H9 (cell line): ENCODE data around the gene RORB. TPM values are rescaled to one million over a fixed set of nuclear protein-coding genes. Genes with fewer than 3 reads are reported as not detected.

ENCODE experiments used
- DNase-seq: peaks from one replicate; pipeline ENCODE4 v3.0.0-alpha.2; 2017
- H2AFZ ChIP-seq: one replicate; pipeline ENCODE4 v1.6.1; 2013; ENCODE audit warnings: mild to moderate bottlenecking, low read length, control low read depth, moderate library complexity
- H2AK5ac ChIP-seq: 2 replicates; pipeline ENCODE4 v1.6.1; 2013; ENCODE audit warnings: low read length, control low read depth, mixed read lengths; ENCODE audit not compliant: insufficient read length
- H2BK120ac ChIP-seq: one replicate; pipeline ENCODE4 v1.6.1; 2013; ENCODE audit warnings: low read depth, mild to moderate bottlenecking, low read length, control low read depth, inconsistent platforms; ENCODE audit not compliant: poor library complexity, severe bottlenecking
- H2BK12ac ChIP-seq: 2 replicates; pipeline ENCODE4 v1.6.1; 2013; ENCODE audit warnings: low read length, control low read depth, mixed read lengths, low read depth; ENCODE audit not compliant: insufficient read length
- H2BK15ac ChIP-seq: 2 replicates; pipeline ENCODE4 v1.6.1; 2013; ENCODE audit warnings: low read depth, low read length, control low read depth
- H2BK20ac ChIP-seq: one replicate; pipeline ENCODE4 v1.6.1; 2013; ENCODE audit warnings: low read depth, mild to moderate bottlenecking, low read length, control low read depth, inconsistent platforms; ENCODE audit not compliant: poor library complexity, severe bottlenecking
- H2BK5ac ChIP-seq: 2 replicates; pipeline ENCODE4 v1.6.1; 2013; ENCODE audit warnings: low read length, control low read depth, mixed read lengths; ENCODE audit not compliant: insufficient read length
- H3K14ac ChIP-seq: 2 replicates; pipeline ENCODE4 v1.6.1; 2013; ENCODE audit warnings: low read length, control low read depth; ENCODE audit not compliant: insufficient read depth
- H3K18ac ChIP-seq: 2 replicates; pipeline ENCODE4 v1.6.1; 2013; ENCODE audit warnings: low read depth, mild to moderate bottlenecking, mixed read lengths, low read length, control low read depth; ENCODE audit not compliant: insufficient read length
- H3K23ac ChIP-seq: 2 replicates; pipeline ENCODE4 v1.6.1; 2013; ENCODE audit warnings: low read length, control low read depth, mixed read lengths, low read depth; ENCODE audit not compliant: insufficient read length
- H3K23me2 ChIP-seq: 2 replicates; pipeline ENCODE4 v1.6.1; 2013; ENCODE audit warnings: low read depth, mild to moderate bottlenecking, mixed read lengths, low read length, control low read depth; ENCODE audit not compliant: insufficient read length, poor library complexity, severe bottlenecking
- H3K27ac ChIP-seq: 2 replicates; pipeline ENCODE4 v1.5.1; 2013; ENCODE audit warnings: low read length, control low read depth, mixed read lengths, low read depth; ENCODE audit not compliant: insufficient read length
- H3K27me3 ChIP-seq: 2 replicates; pipeline ENCODE4 v1.6.1; 2013; ENCODE audit warnings: low read length, control low read depth, inconsistent platforms; ENCODE audit not compliant: insufficient read depth
- H3K4ac ChIP-seq: 2 replicates; pipeline ENCODE4 v1.6.1; 2013; ENCODE audit warnings: low read depth, mild to moderate bottlenecking, control low read depth, inconsistent platforms, low read length, moderate library complexity
- H3K4me1 ChIP-seq: 2 replicates; pipeline ENCODE4 v1.6.1; 2013; ENCODE audit warnings: low read length, control low read depth, inconsistent platforms; ENCODE audit not compliant: insufficient read depth
- H3K4me2 ChIP-seq: 2 replicates; pipeline ENCODE4 v1.6.1; 2013; ENCODE audit warnings: low read length, control low read depth, mixed read lengths; ENCODE audit not compliant: insufficient read length, insufficient read depth
- H3K56ac ChIP-seq: 2 replicates; pipeline ENCODE4 v1.6.1; 2013; ENCODE audit warnings: low read depth, mild to moderate bottlenecking, mixed read lengths, low read length, control low read depth; ENCODE audit not compliant: insufficient read length
- H3K79me1 ChIP-seq: 2 replicates; pipeline ENCODE4 v1.6.1; 2013; ENCODE audit warnings: low read depth, mild to moderate bottlenecking, moderate library complexity, low read length, control low read depth, inconsistent platforms; ENCODE audit not compliant: insufficient read depth, poor library complexity, severe bottlenecking
- H3K79me2 ChIP-seq: 2 replicates; pipeline ENCODE4 v1.6.1; 2013; ENCODE audit warnings: low read length, control low read depth, inconsistent platforms; ENCODE audit not compliant: insufficient read depth
- H3K9ac ChIP-seq: 2 replicates; pipeline ENCODE4 v1.6.1; 2013; ENCODE audit warnings: low read length, control low read depth, mixed read lengths; ENCODE audit not compliant: insufficient read length; ENCODE audit errors: extremely low read depth
- H3K9me3 ChIP-seq: one replicate; pipeline ENCODE4 v1.6.1; 2013; ENCODE audit warnings: low read depth, low read length, inconsistent platforms; ENCODE audit not compliant: control insufficient read depth
- H3T11ph ChIP-seq: one replicate; pipeline ENCODE4 v1.6.1; 2013; ENCODE audit warnings: mild to moderate bottlenecking, low read length, control low read depth, inconsistent platforms
- H4K20me1 ChIP-seq: one replicate; pipeline ENCODE4 v1.6.1; 2013; ENCODE audit not compliant: control insufficient read depth, insufficient read length, insufficient read depth
- H4K5ac ChIP-seq: 2 replicates; pipeline ENCODE4 v1.6.1; 2013; ENCODE audit warnings: low read depth, mild to moderate bottlenecking, mixed read lengths, low read length, control low read depth; ENCODE audit not compliant: insufficient read length
- H4K8ac ChIP-seq: replicated peaks from 2 replicates; pipeline ENCODE4 v1.6.1; 2013; ENCODE audit warnings: low read length, control low read depth, mixed read lengths, low read depth; ENCODE audit not compliant: insufficient read length
- H4K91ac ChIP-seq: 2 replicates; pipeline ENCODE4 v1.6.1; 2013; ENCODE audit warnings: low read depth, mild to moderate bottlenecking, moderate library complexity, mixed read lengths, low read length, control low read depth; ENCODE audit not compliant: insufficient read length
- H3K27ac Mint-ChIP-seq, 3 experiments: 2 replicates in 2 of 3; 3 replicates in 1 of 3; pipeline ENCODE4 v1.8.0; 2020 to 2021; ENCODE audit warnings: mixed read lengths in 3 of 3, mild to moderate bottlenecking in 1 of 3, moderate library complexity in 1 of 3
- H3K27me3 Mint-ChIP-seq: 2 replicates; pipeline ENCODE4 v1.8.0; 2021; ENCODE audit warnings: low read depth, mild to moderate bottlenecking, moderate library complexity, mixed read lengths
- H3K36me3 Mint-ChIP-seq, 3 experiments: 2 replicates in 2 of 3; 3 replicates in 1 of 3; pipeline ENCODE4 v1.8.0; 2020 to 2021; ENCODE audit warnings: low read depth in 3 of 3, mixed read lengths in 3 of 3; ENCODE audit not compliant: insufficient read depth in 1 of 3
- H3K4me1 Mint-ChIP-seq, 2 experiments: 2 replicates each; pipeline ENCODE4 v1.8.0; 2020; ENCODE audit warnings: mixed read lengths in 2 of 2
- H3K4me3 Mint-ChIP-seq, 2 experiments: 2 replicates in 1 of 2; 3 replicates in 1 of 2; pipeline ENCODE4 v1.8.0; 2020 to 2021; ENCODE audit warnings: mild to moderate bottlenecking in 2 of 2, mixed read lengths in 2 of 2, moderate library complexity in 1 of 2
- H3K9me3 Mint-ChIP-seq, 2 experiments: 2 replicates in 1 of 2; 3 replicates in 1 of 2; pipeline ENCODE4 v1.8.0; 2020; ENCODE audit warnings: mild to moderate bottlenecking in 2 of 2, mixed read lengths in 2 of 2, moderate library complexity in 1 of 2
- WGBS: extraction: QIAGEN DNeasy Blood & Tissue Kit; methylation state at CpG from one replicate; pipeline ENCODE4 v1.1.7; 2013; ENCODE audit warnings: missing lambda C conversion rate, low lambda C conversion rate, mixed read lengths; ENCODE audit not compliant: insufficient read length; ENCODE audit errors: extremely low coverage; 5-methylcytosine and 5-hydroxymethylcytosine counted together
- total RNA-seq: library from RNA; stranded (reverse); gene quantifications from 2 replicates; pipeline ENCODE4 v1.2.1, GENCODE V29; 2021
- TF ChIP-seq, protein P1 (sequence below): fragments of 200-600 bp; sonication (generic); conservative IDR thresholded peaks from 3 replicates; pipeline ENCODE4 v1.8.0; 2021; ENCODE audit warnings: antibody characterized with exemption, mild to moderate bottlenecking

The RORB gene
- total RNA-seq, 1 experiment from 2014 or later = 0.31 TPM

DNA sequence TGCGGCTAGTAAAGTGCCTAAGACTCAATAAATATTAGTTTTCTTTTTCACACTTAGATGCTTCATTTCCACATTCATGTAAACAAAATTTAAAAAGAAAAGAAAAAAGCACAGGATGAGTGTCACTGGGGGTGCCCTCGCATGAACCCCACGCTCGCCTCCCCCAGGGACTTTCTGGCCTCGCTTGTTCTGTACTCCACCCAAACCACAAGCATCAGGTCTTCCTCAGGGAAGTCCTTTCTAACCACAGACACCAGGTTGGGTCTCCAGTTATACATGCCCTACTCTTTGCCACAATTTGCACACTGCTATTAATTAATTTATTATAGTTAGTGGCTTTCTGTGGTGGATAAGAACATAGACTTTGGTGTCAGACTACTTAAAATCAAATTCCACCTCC, 92.4 kb downstream of the RORB start:
- Histone ChIP-seq H3K27ac (no peak overlapping the region), H4K91ac (no peak overlapping the region), H2BK5ac (no peak overlapping the region), H4K5ac (no peak overlapping the region), H4K8ac (no peak overlapping the region), H3K23ac (no peak overlapping the region), H3K56ac (no peak overlapping the region), H3K27me3 (no peaks in the 10 kb centered on the region), H3K79me2 (no peaks in the 10 kb centered on the region), H4K20me1 (no peaks in the 10 kb centered on the region), H3K4ac (no peak overlapping the region), H2AFZ (no peak overlapping the region), H3K4me1 (no peaks in the 10 kb centered on the region), H3K79me1 (no peaks in the 10 kb centered on the region), H3K18ac (no peak overlapping the region), H3K14ac (no peak overlapping the region), H2AK5ac (no peak overlapping the region), H3K4me2 (no peak overlapping the region), H3K23me2 (no peaks in the 10 kb centered on the region), H2BK15ac (no peak overlapping the region), H3T11ph (no peak overlapping the region), H2BK12ac (no peak overlapping the region), H2BK20ac (no peak overlapping the region), H2BK120ac (no peak overlapping the region), H3K9me3 (no peaks in the 10 kb centered on the region), H3K9ac (no peak overlapping the region)
- DNase-seq = no peak
- Mint-ChIP-seq H3K27ac (no peak overlapping the region), H3K36me3 (no peaks in the 10 kb centered on the region), H3K4me3 (no peak overlapping the region), H3K4me1 (no peaks in the 10 kb centered on the region), H3K27me3 (no peaks in the 10 kb centered on the region), H3K9me3 (no peaks in the 10 kb centered on the region)
- TF ChIP-seq, protein P1, sequence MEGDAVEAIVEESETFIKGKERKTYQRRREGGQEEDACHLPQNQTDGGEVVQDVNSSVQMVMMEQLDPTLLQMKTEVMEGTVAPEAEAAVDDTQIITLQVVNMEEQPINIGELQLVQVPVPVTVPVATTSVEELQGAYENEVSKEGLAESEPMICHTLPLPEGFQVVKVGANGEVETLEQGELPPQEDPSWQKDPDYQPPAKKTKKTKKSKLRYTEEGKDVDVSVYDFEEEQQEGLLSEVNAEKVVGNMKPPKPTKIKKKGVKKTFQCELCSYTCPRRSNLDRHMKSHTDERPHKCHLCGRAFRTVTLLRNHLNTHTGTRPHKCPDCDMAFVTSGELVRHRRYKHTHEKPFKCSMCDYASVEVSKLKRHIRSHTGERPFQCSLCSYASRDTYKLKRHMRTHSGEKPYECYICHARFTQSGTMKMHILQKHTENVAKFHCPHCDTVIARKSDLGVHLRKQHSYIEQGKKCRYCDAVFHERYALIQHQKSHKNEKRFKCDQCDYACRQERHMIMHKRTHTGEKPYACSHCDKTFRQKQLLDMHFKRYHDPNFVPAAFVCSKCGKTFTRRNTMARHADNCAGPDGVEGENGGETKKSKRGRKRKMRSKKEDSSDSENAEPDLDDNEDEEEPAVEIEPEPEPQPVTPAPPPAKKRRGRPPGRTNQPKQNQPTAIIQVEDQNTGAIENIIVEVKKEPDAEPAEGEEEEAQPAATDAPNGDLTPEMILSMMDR = no peak
- WGBS = no CpG with 5 or more reads among the region's 5 CpGs
